GM19025 (cell line): ENCODE measurements around the gene DNAH8.

Experiments used
- ATAC-seq: cut with Tn5 transposase; IDR thresholded peaks from one replicate; pipeline ENCODE4 v1.9.1; 2021; ENCODE audit warnings: mild to moderate bottlenecking, low read depth, moderate library complexity; ENCODE audit not compliant: unreplicated experiment

The DNAH8 gene

DNA sequence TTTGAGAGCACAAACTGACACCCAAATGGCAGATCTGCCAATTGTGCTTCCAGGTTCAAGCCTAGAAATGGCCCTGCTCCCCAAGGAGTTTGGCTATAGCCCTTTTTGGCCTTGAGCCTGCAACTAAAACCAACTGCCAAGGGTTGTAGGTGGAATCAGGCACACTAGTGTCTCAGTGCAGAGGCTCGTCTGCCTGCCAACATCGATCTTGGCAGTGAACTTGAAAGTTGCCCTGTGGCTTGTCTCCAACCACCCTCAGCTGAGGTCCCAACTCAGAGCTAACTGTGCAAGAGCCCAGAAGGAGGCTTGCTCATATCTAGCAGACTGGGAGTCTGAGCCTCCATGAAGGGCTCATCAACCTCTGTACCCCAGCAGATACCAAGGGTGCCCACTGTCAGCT, 240.8 kb downstream of the DNAH8 start:
- ATAC-seq: no peak

DNA sequence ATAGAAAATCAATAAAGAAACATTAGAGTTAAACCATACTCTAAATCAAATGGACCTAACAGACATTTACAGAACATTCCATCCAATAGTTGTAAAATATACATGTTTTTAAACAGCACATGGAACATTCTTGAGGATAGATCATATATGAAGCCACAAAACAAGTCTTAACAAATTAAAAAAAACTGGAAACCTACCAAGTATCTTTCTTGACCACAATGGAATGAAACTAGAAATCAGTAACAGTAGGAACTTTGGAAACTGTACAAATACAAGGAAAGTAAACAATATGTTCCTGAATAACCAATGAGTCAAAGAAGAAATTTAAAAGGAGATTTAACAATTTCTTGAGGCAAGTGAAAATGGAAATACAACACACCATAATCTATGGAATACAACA, 242.3 kb downstream of the DNAH8 start:
- no peak for ATAC-seq

DNA sequence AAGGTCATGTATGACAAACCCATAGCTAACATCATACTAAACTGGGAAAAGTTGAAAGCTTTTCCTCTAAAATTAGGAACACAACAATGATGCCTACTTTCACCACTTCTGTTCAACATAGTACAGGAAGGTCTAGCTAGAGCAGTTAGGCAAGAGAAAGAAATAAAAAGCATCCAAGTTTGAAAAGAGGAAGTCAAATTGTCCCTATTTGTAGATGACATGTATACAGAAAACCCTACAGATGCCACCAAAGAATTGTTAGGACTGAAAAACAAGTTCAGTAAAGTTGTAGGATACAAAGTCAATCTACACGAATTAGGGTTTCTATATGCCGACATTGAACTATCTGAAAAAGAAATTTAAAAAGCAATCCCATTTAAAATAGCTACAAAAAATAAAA, 244.0 kb downstream of the DNAH8 start:
- no peak for ATAC-seq

DNA sequence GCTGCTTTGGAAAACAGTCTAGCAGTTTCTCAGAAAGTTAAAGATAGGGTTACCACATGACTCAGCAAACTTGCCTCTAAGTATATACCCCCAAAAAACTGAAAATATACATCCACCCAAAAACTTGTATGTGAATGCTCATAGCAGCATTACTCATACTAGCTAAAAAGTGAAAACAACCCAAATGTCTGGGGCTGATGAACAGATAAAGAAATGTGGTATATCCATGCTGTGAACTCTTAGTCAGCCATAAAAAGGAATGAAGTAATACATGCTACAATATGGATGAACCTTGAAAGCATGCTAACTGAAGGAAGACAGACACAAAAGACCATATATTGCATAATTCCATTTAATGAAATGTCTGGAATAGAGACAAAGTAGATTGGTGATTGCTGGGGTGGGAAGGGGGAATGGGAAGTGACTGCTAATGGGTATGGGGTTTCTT, 253.6 kb downstream of the DNAH8 start:
- no peak for ATAC-seq

DNA sequence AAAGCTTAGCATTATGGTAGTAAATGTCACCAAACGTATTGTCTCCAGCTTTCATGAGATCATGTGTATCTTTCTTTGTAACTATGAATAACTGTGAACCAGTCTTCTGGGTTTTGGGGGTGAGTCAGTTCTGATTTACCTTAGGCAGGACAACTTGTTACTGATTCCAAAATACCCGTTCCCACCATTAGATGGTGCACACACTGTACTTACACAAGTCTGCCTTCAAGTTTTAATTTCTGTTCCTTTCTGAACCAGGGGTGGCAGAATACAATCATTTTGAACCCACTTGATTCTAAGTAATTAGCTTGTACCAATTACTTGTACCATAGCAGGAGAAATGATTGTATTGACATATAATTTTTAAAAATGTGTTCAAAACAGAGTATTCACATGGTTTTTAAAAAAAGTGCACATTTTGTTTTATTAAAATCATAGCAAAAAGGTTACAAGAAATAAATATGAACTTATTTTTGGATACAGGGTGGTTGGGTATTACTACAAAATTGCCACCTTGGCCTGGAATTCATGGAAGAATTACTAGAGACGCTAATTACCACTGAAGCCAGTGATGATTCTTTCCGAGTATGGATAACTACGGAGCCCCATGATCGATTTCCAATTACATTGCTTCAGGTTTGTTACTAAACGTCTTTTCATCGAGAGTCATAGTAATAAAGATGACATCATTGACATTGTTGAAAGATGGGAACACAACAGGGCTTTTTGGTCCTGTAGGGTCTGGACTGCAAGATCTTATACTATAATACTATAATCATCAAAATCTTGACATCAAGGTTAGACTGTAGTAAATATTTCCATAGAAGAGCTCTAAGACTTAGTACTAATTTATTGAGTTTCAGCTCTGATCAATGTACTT, 258.3 kb downstream of the DNAH8 start:
- no peak for ATAC-seq

DNA sequence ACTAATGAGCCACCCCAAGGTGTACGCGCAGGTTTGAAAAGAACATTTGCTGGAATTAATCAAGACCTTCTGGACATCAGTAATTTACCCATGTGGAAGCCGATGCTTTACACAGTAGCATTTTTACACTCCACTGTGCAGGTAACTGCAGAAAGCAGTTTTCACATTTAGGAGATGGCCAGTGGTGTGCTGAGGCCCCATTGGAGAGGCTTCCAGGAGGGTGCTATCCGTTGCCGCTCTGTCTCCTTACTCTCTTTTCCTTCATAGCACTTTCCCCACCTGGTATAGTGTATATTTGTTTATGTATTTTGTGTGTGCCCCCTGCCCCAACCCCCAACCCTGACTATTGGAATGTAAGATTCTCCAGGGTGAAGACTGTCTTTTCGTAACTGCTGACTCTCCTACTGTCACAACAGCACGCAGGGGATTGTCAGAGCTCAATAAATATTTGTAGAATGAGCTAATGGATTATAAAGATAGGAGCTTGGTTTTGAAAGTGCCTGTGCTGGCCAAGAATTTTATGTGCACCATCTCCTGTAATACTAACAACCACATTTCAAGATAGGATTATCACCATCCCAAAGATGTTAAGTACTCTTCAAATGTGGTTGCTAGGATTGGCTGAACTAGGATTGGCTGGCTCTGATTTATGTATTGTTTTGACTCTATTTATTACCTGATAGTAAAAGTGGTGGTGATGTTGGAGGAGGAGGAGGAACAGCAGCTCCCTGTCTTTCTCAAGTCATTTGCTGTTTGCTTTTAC, 259.5 kb downstream of the DNAH8 start:
- no peak for ATAC-seq

DNA sequence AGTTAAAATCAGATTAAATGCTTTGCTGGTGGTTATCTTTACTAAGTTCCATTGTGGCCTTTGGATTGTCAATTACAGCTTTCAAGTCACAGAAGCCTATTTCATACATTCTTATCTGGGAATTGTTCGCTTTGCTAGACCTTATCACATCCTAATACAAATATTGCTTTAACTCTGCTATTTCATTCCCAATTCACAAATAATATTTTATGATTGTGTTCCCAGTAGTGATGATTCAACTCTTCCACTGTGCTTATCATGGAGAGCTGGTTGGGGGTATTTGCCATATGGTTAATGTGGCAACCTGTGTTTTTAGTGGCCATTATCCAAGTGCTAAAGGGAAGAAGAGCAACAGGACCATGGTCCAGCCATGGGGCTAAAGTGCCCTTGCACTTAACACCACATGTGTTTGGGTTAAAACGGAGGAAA, 260.5 kb downstream of the DNAH8 start:
- no peak for ATAC-seq

DNA sequence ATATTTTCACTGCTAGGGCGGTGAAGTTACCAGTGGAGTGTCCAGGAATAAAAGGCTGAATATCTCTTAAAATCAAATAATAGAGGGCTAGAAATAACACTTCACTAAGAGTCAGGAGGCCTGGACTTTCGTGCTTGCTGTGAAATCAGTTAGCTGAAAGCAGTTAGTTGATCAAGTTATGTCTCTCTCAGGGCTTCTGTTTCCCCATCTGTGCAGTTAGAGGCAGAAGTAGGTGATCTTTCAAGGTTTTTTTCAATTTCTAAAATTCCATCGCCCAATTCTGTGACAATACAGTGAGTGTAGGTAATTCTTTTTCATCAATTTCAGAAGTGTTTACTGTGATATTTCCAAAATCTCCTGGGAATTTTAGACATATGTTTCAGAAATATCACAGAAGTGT, 260.9 kb downstream of the DNAH8 start:
- no peak for ATAC-seq

DNA sequence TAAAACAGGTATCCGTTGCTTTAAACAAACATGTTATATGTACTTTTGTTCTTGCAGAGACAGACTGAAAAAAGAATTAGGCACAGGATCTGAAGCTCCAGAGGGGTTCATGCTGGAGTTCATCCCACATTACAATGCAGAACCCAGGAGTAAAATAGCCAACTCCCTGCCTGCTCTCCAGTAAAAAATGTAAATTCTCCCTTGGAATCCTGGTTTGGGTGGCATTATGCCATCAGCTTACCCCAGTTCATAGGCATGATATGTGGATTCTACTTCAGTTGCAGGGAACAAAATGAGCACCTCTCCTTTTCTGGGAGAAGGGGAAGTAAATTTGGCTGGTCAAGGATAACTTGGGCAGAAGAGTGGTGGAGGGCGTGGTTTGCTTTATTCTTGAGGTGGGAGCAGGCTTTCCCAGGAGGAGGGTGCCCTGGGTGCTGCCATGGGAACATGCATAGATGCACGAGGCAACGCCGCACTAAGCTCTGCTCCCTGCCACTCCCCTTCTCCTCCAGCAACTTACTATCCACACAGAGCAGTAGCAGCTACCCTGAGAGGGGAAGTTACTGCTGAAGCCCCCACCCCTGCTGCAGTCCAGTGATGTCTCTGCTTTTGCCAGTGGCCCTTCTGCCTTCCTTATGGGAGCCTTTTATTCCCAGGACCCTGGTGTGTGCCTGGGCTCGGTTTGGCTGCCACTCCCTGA, 261.8 kb downstream of the DNAH8 start:
- no peak for ATAC-seq

DNA sequence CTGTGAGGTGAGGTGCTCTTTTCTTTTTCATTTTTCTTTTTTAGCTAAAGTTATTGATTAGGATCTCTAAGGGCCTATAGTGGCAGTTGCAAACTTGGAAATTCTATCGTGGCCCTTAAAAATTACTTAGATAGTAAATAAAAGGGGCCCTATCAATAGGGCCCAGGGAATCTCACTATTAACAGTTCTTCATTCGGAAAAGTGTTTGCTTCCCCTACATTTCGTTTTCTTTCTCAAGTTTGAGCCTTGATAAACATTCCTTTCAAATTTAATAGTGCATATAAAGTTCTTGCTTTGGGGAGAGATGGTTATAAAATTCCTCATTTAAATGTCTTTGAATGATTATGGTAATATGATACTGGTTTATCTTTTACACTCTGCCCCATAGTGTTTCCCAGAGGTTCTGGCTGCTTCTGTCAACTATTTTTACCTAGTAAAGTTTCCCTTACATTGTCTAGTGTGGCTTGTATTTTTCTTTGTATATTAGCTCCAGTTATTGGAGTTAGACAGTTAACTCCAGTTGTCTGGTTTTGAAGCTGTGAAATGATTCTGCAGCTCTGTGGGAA, 263.1 kb downstream of the DNAH8 start:
- no peak for ATAC-seq

DNA sequence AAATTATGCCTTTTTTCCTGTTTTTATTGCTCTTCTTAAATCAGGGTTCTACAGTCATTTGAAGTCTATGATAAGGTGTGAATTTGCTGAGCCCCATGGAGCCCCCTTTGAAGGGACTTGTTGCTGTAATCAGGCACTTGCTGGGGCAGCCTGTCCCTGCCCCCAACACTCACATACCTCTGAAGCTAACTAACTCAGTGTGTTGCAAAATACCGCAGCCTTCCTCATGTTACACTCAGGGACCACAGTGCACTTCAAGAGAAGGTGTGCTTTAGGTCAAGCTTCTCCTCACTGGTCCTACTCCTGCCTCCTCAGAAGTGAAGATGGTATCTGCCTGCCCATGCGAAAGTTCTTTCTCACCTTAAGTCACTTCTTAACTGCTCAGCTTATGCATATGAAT, 267.4 kb downstream of the DNAH8 start:
- ATAC-seq: no peak

DNA sequence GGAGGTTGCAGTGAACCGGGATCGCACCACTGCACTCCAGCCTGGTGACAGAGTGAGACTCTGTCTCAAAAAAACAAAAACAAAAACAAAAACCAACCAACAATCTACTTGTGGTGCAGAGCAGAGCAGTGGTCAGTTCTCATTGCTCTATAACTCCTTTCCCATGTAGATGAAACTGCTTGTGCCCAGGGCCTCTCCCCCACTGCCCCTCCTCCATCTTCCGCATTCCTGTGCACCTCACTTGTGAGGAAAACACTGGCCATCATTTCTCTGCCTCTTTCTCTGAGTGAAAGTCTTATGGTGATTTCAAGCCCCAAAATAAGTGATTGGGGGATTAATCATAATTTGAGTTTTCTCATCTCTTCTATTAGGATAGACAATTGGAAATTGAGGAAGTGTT, 269.6 kb downstream of the DNAH8 start:
- ATAC-seq: no peak

DNA sequence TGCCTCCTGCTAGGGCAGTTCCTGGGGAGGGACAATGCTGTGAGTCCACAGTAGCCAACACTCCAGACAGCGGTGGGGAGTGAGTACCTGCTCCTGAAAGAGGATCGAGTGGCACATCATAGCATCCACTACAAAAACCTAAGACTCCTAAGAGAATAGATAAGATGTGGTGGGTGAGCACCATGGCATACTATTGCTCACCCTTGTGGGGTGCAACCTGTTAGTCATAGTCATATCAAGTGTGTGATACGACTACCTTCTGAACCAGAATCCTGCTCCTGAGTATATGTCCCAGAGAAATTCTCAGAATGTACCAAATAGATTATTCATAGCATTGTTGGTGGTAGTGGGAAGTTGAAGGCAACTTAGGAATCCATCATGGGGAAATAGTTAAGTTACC, 270.7 kb downstream of the DNAH8 start:
- no peak for ATAC-seq

DNA sequence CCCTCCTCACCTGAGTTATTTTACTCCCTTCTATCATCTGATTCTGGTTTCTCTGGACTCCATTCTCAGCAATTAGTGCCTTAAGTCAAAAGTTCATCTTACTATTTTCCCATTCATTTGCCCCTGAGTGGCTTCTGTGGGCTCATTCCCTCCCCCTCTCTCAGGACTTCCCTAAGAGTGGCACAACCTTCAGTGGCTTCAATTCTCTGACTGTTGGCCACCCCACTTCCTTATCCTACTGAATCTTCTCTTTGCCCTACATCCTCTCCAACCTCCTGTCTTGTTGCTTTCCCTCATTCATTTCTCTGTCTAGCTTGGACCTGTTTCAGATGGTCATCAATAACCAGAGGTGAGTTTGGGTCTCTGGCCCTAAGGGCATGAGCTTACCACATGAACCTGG, 272.4 kb downstream of the DNAH8 start:
- ATAC-seq: no peak

DNA sequence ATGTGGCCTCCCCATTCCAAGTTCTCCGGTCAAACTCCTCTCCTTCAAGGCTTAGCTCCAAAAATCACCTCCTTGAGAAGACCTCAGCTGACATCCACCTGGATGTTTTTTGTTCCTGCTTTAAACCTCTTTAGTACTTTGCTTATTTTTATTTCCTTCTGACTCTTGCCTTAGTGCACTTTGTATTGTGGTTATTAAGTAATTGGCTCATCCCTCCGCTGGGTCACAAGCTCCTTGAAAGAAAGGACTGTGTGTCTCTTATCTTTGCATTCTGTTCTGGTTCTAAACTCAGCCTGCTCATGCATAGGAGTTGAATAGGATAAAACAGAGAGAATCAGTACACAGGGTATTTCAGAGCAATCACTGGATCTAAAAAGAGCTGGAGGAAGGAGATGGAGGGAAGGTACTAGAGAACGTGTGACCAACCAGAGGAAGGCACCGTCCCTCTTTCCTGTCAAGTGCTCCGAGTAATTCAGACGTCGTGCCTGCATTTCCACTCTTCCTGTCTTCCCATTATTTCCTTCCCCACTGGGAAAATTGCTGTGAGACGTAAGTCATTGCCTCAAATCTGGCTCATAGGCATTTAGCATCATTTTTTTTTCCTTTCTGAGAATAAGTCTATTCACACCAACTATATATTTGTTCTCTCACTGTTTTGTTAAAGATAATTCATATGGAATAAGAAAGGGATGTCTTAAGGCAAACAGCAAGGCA, 273.8 kb downstream of the DNAH8 start:
- no peak for ATAC-seq

DNA sequence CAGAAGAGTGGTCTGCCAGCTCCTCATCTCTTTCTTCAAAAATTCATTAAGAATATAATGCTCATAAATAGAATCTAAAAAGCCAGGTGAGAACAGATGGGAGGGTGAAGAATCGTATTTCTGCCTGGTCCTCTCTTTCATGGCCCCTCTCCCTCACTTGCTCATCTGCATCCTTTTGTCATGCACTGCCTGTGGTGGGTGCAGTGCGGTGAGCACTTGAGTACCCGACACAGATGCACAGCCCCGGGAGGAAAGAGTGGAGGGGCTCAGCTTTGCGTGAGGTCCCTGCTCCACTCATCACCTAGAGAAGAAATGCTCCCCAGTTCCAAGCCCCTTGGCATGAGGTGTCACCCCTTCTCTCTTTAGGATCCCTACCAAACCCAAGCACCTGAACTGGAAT, 275.4 kb downstream of the DNAH8 start:
- ATAC-seq: no peak

DNA sequence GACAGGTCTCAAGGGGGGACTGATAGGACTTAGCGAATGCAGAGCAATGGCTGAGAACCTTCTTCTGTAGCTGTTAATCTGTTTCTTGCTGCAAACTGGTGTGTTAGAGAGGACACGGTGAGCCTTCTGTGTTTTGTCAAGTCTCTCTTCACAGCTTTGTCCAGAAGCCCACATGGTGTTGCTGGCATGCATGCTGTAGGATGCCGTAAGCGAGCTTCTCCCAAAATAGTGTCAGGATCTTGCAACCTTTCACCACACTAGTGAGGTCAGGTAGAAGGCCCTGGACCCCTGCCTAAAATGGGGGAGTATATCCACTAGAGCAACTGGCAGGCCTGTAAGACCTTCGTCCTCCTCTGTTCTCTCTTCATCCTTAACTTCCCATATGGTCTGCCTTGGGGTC, 281.6 kb downstream of the DNAH8 start:
- no peak for ATAC-seq

DNA sequence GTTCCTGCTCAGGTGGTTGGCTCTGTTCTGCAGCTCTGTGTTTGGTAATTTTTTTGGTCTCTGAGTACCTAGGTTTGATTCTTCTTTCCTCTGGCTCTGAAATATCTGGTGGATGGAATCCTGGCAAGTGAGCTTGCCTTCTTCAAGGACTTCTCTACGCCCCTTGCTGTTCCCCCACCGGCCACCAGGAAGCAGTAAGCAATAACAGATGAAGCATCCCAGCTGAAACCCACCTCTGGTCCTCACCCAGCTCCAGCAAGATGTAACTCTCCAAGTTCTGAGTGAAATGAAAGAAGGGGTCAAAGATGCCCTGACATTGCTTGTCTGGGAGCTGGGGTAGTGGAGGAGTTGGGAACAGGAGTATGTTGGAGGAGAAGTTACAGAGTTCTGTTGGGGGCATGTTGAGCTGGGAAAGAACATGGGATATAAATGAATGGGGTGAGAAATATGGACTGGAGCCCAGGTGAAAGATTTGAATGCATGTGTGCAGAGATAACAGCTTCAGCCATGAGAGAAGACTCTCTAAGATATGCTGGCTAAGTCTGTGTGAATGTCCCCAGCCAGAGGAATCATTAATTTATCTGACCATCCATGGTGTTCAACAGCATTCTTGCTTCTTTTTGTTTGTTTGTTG, 282.1 kb downstream of the DNAH8 start:
- ATAC-seq: no peak

DNA sequence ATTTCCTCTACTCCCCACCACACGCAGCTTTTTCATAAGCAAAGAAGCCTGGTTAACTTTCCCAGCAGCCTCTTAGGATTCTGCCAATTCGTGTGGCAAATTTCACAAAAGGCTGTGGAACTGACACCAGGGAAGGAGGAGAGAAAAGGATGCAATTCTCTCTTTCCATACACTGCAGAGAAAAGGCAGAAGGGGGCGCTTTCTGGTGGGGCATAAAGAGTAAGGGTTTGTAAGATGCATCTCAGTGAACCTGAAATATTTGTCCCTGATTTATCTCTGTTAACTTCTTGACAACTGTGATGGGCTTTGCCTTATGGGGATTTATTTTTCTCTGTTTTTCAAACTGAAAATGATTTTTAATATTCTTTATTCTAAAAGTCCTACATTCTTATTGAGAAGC, 288.0 kb downstream of the DNAH8 start:
- ATAC-seq: no peak

DNA sequence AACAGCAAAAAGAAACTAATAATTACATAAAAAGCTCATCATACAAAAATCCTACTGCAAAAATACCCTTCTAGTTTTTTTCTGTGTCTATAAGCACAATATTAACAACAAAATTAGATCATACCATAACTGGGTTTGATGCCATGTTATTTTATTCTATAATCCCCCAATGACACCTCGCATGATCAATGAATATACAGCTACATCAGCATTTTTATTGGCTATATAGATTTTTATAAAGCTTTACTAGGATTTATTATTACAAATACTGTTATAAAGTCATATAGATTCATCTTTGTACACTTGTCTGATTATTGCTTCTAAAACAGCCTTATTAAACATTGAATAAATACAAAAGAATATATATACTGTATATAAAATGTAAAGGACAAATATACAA, 288.4 kb downstream of the DNAH8 start:
- ATAC-seq: no peak
